NCI-H1694 treated with DMSO at 0.1 percent for 48 hours (cell line): ENCODE measurements around the gene TAF9.
"Not testable (repeated sequence)": the region's sequence is repeated elsewhere in the genome, so short reads cannot be mapped to it uniquely, and the experiment has no call there.

ENCODE experiments used
- DNase-seq: peaks from one replicate; lab custom pipeline; 2025; lab: John Stamatoyannopoulos, UW

The TAF9 gene

GRCh38 chr5:69335341-69335935, 33.9 kb downstream of the TAF9 start:
- DNase-seq, result no peak

DNA sequence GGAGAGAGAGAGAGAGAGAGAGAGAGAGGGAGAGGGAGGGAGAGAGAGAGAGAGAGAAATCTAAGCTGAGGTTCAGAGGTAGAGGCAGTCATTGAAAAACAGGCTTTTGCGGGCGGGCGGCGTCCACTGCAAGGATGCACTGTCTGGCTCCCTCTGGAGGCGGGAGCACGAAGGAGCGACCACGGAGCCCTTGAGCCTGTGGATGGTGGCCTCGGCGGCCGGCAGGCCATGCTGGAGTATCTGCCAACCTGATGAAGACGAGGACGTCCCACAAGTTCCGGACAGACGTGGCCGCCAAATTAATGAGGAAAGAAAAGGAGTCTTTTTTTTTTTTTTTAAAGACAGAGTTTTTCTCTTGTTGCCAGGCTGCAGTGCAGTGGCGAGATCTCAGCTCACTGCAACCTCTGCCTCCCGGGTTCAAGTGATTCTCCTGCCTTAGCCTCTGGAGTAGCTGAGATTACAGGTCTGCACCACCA, 34.5 kb downstream of the TAF9 start:
- DNase-seq, result peak; percentile 62

- not testable (repeated sequence) for DNase-seq
These were observed 35.5 kb downstream of the TAF9 start for GRCh38 chr5:69333668-69334315.

DNA sequence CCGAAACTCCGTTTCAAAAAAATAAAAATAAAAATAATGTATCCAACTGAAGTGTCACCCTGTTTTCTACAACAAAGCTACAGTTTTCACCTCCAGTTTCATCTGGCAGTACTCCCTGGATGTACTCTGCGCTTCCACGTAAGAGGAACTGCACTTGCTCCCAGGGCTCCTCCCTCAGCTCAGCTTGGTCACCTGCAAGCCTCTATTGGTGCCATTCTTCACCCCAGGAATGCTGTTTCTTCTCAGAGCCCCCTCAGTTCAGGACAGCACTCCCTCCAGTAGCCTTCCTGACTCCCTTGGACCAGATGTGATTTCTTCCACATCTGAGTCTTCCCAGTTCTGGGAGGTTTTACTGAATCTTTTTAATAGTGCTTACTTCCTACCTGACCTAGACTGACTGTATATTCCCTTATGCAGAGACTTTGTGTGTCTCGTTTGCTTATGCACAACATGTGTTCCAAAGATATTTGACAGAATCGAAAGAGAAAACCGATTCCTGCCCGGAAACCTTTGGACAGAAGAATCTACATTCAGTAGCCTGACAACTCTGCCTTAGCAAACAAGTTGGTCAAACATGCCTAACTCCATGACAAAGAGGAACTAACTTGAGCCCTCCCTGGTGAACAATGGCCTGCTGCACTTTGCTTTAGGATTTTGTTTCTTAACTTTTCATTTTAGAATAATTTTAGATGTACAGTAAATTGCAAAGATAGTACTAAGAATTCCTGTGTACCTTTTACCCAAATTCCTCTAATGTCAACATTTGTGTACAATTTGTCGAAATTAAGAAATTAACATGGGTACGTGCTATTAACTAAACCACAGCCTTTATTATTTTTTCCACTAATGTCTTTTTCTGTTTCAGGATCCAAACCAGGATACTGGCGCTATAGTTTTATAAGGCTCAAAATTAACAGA, 37.5 kb downstream of the TAF9 start:
- no peak for DNase-seq

DNA sequence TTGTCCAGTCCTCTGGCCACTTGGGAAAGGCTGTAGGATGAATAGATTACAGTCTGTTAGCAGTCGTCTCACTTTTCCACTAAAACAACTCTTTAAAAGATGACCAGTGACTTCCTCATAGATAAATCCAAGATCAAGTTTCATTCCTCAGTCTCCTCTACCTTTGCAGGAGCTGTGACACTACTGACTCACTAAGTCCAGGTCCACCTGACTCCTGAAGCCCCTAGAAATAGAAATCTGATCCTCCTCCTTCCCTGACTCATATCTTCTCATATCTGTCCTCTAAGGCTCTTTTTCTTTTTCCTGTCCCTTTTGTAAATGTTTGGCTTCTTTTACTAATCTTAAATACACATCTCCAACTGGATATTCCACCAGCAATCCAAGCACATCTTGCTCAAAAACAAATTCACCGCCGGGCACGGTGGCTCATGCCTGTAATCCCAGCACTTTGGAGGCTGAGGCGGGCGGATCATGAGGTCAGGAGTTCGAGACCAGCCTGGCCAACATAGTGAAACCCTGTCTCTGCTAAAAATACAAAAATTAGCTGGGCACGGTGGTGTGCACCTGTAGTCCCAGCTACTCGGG, 39.3 kb downstream of the TAF9 start:
- DNase-seq, result no peak

DNA sequence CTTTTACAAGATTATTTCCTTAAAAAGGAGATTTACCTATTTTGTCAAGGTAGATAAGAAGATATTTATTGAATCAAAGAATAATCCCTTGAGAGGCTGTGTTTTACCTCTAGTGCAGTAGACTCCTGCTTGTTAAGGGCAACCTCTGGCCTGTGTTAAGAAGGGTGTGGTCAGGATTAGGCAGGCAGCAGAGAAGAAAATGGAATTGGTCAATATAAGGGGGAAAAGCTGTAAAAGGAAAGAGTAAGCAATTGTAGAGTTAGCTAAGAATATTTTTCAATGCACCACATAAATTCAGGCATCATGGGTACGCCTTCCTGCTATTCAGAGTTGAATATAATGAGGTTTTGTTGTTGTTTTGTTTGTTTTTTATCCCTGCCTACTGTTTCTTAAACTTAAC, 43.0 kb downstream of the TAF9 start:
- no peak for DNase-seq

DNA sequence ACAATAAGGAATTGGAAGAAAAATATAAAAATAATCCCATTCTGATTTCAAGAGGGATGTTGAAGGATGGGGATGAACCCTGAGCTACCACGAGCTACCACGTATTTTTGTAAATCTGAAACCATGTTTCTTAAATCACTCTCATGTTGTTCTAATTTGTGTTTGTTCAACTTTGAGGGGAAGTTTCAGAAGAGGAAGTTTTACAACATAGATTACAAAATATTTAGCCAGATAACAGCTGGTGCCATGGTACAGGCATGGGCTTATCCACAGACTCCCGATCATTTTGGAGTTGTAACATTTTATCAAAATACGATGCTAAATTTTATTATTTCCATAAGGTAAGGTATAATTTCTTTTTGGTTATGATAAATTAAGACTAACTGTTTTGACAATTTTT, 51.9 kb downstream of the TAF9 start:
- no peak for DNase-seq

DNA sequence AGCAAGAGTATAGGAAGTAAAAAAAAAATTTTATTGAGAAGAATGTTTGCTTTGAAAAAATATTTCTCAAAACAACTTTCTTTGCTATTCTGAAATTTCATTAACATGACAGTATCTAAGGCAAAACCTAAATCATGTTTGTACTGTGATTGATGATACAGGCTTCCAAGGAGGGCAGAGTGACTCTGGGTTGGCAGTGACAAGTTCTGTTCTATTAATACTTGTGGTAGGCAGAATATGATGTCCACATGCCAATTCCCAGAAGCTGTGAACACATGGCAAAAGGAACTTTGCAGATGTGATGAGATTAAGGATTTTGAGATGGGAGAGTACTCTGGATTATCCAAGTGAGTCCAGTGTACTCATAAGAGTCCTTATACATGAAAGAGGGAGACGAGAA, 53.3 kb downstream of the TAF9 start:
- DNase-seq, result no peak
